HEK293 (cell line): ENCODE results near the gene RSPH1.

ENCODE experiments used
- CTCF ChIA-PET: fragments of 350-600 bp; formaldehyde crosslinking; extraction: SDS; loops from one replicate; lab custom pipeline; 2021; ENCODE audit warnings: antibody characterized with exemption; lab: Yijun Ruan, JAX
- POLR2A ChIA-PET: fragments of 300-600 bp; formaldehyde crosslinking; extraction: SDS; loops from one replicate; lab custom pipeline; 2020; ENCODE audit warnings: antibody characterized with exemption, inconsistent platforms; lab: Yijun Ruan, JAX
- H3K27ac ChIP-seq: fragments of 200-500 bp; sonication (Bioruptor generic); 2 replicates; pipeline ENCODE4 v1.5.1; 2014; ENCODE audit warnings: low read depth, low read length, control low read depth, inconsistent platforms; ENCODE audit errors: extremely low read depth
- H3K36me3 ChIP-seq, 2 experiments: fragments of 200-500 bp in 1 of 2; sonication (Bioruptor generic) in 1 of 2; 1 replicate in 1 of 2; 2 replicates in 1 of 2; pipeline ENCODE4 v1.5.1; 2014 to 2017; ENCODE audit warnings: inconsistent platforms in 2 of 2, low read length in 2 of 2; ENCODE audit not compliant: control insufficient read depth in 2 of 2, insufficient read depth in 1 of 2
- H3K4me1 ChIP-seq: fragments of 200-500 bp; sonication (Bioruptor generic); 2 replicates; pipeline ENCODE4 v1.5.1; 2014; ENCODE audit warnings: mild to moderate bottlenecking, low read length, inconsistent platforms; ENCODE audit not compliant: control insufficient read depth, insufficient read depth
- H3K4me3 ChIP-seq: 2 replicates; pipeline ENCODE4 v1.5.1; 2011; ENCODE audit warnings: low read depth, mild to moderate bottlenecking, control low read depth, low read length, moderate library complexity
- H3K9me3 ChIP-seq: fragments of 200-500 bp; sonication (Bioruptor generic); 2 replicates; pipeline ENCODE4 v1.5.1; 2014; ENCODE audit warnings: low read depth, low read length, inconsistent platforms; ENCODE audit not compliant: control insufficient read depth, insufficient read depth
- KLF8 ChIP-seq: fragments of 450-650 bp; formaldehyde crosslinking; IDR thresholded peaks from 2 replicates; pipeline ENCODE4 v1.5.1; 2016; ENCODE audit warnings: missing biosample characterization, missing genetic modification characterization
- MZF1 ChIP-seq: fragments of 450-650 bp; formaldehyde crosslinking; IDR thresholded peaks from 2 replicates; pipeline ENCODE4 v1.5.1; 2017; ENCODE audit warnings: missing biosample characterization, missing genetic modification characterization, borderline replicate concordance
- PRDM1 ChIP-seq: fragments of 450-650 bp; formaldehyde crosslinking; IDR thresholded peaks from 2 replicates; pipeline ENCODE4; 2016; ENCODE audit warnings: missing biosample characterization, missing genetic modification characterization
- TRIM28 ChIP-seq: IDR thresholded peaks from 2 replicates; pipeline ENCODE4 v1.6.1; 2011; ENCODE audit warnings: low read length, control low read depth, borderline replicate concordance
- ZIC2 ChIP-seq: fragments of 450-650 bp; formaldehyde crosslinking; IDR thresholded peaks from 2 replicates; pipeline ENCODE4 v1.5.1; 2016; ENCODE audit warnings: missing biosample characterization, missing genetic modification characterization
- ZNF140 ChIP-seq: fragments of 450-650 bp; formaldehyde crosslinking; IDR thresholded peaks from 2 replicates; pipeline ENCODE4 v1.5.1; 2016; ENCODE audit warnings: missing biosample characterization, missing genetic modification characterization
- ZNF169 ChIP-seq: fragments of 450-650 bp; formaldehyde crosslinking; IDR thresholded peaks from 2 replicates; pipeline ENCODE4 v1.5.1; 2016; ENCODE audit warnings: missing biosample characterization, missing genetic modification characterization
- ZNF248 ChIP-seq: fragments of 450-650 bp; formaldehyde crosslinking; IDR thresholded peaks from 2 replicates; pipeline ENCODE4 v1.5.1; 2017; ENCODE audit warnings: missing biosample characterization, missing genetic modification characterization
- ZNF266 ChIP-seq: fragments of 450-650 bp; formaldehyde crosslinking; IDR thresholded peaks from 2 replicates; pipeline ENCODE4 v1.5.1; 2016; ENCODE audit warnings: missing biosample characterization, missing genetic modification characterization, low read depth
- ZNF311 ChIP-seq: fragments of 450-650 bp; formaldehyde crosslinking; IDR thresholded peaks from 2 replicates; pipeline ENCODE4 v1.5.1; 2017; ENCODE audit warnings: missing biosample characterization, missing genetic modification characterization, borderline replicate concordance
- ZNF433 ChIP-seq: fragments of 450-650 bp; formaldehyde crosslinking; IDR thresholded peaks from 2 replicates; pipeline ENCODE4 v1.5.1; 2016; ENCODE audit warnings: missing biosample characterization, missing genetic modification characterization, low read depth
- ZNF48 ChIP-seq: fragments of 450-650 bp; formaldehyde crosslinking; IDR thresholded peaks from 2 replicates; pipeline ENCODE4 v1.5.1; 2016; ENCODE audit warnings: missing biosample characterization, missing genetic modification characterization
- ZNF501 ChIP-seq: fragments of 450-650 bp; formaldehyde crosslinking; IDR thresholded peaks from 2 replicates; pipeline ENCODE4 v1.5.1; 2016; ENCODE audit warnings: missing biosample characterization, missing genetic modification characterization
- ZNF561 ChIP-seq: fragments of 450-650 bp; IDR thresholded peaks from 2 replicates; pipeline ENCODE4 v1.5.1; 2018; ENCODE audit warnings: missing biosample characterization, missing genetic modification characterization, borderline replicate concordance
- ZNF623 ChIP-seq: fragments of 450-650 bp; formaldehyde crosslinking; IDR thresholded peaks from 2 replicates; pipeline ENCODE4 v1.5.1; 2016; ENCODE audit warnings: missing biosample characterization, missing genetic modification characterization
- ZNF701 ChIP-seq: fragments of 450-650 bp; formaldehyde crosslinking; IDR thresholded peaks from 2 replicates; pipeline ENCODE4 v1.5.1; 2016; ENCODE audit warnings: missing biosample characterization, missing genetic modification characterization
- ZNF837 ChIP-seq: fragments of 450-650 bp; formaldehyde crosslinking; IDR thresholded peaks from 2 replicates; pipeline ENCODE4 v1.5.1; 2016; ENCODE audit warnings: missing biosample characterization, missing genetic modification characterization
- TF ChIP-seq, protein P1 (sequence below): fragments of 450-650 bp; formaldehyde crosslinking; IDR thresholded peaks from 2 replicates; pipeline ENCODE4 v1.5.1; 2016; ENCODE audit warnings: missing biosample characterization, missing genetic modification characterization, low read depth

The RSPH1 gene

DNA sequence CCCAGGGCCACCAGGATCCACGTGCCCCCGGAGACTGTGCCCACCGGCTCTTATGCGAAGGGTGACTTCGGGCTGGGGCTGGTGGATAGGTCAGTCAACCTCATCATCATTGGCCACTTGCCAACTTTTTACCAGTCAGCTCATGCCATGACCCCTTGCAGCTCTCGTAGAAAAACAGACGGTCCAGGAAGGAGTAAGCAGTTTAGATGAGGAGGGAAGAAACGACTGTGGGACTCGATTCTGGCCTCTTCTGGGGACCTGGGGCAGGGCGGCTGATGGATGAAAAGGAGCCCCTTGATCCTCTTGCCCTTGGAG is 51.3 kb downstream of the RSPH1 start:
- TF ChIP-seq TRIM28 = no peak
- no peak for TF ChIP-seq ZNF701 (tag by site-specific recombination)
- no peak for TF ChIP-seq ZNF140 (tag by site-specific recombination)
- TF ChIP-seq ZNF561 (tag by site-specific recombination) = no peak
- no peak for TF ChIP-seq ZNF623 (tag by site-specific recombination)
- no peak for TF ChIP-seq ZIC2
- TF ChIP-seq PRDM1 (tag by site-specific recombination) = no peak
- TF ChIP-seq ZNF266 (tag by site-specific recombination) = no peak
- TF ChIP-seq, protein P1, sequence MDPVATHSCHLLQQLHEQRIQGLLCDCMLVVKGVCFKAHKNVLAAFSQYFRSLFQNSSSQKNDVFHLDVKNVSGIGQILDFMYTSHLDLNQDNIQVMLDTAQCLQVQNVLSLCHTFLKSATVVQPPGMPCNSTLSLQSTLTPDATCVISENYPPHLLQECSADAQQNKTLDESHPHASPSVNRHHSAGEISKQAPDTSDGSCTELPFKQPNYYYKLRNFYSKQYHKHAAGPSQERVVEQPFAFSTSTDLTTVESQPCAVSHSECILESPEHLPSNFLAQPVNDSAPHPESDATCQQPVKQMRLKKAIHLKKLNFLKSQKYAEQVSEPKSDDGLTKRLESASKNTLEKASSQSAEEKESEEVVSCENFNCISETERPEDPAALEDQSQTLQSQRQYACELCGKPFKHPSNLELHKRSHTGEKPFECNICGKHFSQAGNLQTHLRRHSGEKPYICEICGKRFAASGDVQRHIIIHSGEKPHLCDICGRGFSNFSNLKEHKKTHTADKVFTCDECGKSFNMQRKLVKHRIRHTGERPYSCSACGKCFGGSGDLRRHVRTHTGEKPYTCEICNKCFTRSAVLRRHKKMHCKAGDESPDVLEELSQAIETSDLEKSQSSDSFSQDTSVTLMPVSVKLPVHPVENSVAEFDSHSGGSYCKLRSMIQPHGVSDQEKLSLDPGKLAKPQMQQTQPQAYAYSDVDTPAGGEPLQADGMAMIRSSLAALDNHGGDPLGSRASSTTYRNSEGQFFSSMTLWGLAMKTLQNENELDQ (tag by site-specific recombination) = no peak
- TF ChIP-seq ZNF501 (tag by site-specific recombination) = no peak
- TF ChIP-seq ZNF248 (tag by site-specific recombination) = no peak
- TF ChIP-seq ZNF433 = no peak
- TF ChIP-seq ZNF169 (tag by site-specific recombination) = no peak
- no peak for TF ChIP-seq ZNF48 (tag by site-specific recombination)
- no peak for TF ChIP-seq ZNF837 (tag by site-specific recombination)
- no peak for TF ChIP-seq MZF1 (tag by site-specific recombination)
- TF ChIP-seq KLF8 (tag by site-specific recombination) = no peak
- Histone ChIP-seq H3K36me3 (no peaks in the 10 kb centered on the region), H3K4me3 (no peak overlapping the region), H3K27ac (no peak overlapping the region), H3K4me1 (no peaks in the 10 kb centered on the region), H3K9me3 (no peaks in the 10 kb centered on the region)
- ChIA-PET POLR2A (no interaction called here), CTCF (interaction anchor here (0.7 to 1.1 kb wide), 2 partner anchors 134 to 148 kb away, joined by 3 to 4 read pairs; no protein-coding TSS in a partner anchor)

DNA sequence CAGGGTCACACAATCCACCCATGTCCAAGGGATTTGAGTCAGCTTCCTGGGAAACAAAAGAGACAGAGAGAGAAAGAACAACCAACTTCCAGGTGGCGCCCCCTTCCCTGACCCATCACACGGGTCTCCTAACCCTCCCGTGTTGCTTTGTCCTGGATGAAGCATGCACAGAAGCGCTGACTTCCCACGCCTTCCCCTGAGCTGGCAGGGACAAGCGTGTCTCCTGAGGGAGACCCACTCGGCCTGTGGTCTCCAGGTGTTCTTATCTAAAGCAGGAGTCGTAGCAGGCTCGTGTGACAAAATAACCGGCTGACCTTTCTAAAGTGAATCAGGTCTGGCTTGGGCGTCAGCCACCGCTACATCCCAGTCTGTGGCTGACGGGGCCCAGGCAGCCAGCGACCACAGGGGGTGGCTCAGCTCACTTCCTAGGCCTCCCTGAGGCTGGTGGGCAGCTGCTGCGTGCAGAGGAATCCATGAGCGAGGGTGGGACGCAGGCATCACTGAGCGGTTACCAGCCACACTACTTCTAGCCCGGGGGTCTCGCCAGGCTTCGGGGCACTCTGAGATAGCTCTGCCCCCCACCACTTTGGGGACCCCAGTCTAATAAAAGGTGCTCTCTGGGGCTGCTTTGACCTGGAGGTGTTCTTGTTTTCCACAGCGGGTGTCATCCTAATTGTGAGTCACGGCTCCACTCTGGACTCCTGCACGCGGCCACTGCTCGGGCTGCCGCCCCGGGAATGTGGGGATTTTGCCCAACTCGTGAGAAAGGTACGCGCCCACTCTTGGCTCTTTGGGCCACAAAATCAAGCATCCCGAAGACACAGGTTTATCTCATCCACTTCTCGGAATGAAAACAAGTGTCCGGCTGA is 51.9 kb downstream of the RSPH1 start:
- TF ChIP-seq ZIC2 = peak; percentile 13; the same call in 1 of the 2 replicates
- TF ChIP-seq ZNF169 (tag by site-specific recombination) = no peak
- Histone ChIP-seq H3K27ac (no peak overlapping the region), H3K9me3 (no peaks in the 10 kb centered on the region), H3K4me1 (no peaks in the 10 kb centered on the region), H3K4me3 (no peak overlapping the region), H3K36me3 (no peaks in the 10 kb centered on the region)
- POLR2A ChIA-PET = no interaction called here
- CTCF ChIA-PET = interaction anchor here (1.1 kb wide), 1 partner anchor 134 kb away, joined by 3 read pairs; no protein-coding TSS in a partner anchor

DNA sequence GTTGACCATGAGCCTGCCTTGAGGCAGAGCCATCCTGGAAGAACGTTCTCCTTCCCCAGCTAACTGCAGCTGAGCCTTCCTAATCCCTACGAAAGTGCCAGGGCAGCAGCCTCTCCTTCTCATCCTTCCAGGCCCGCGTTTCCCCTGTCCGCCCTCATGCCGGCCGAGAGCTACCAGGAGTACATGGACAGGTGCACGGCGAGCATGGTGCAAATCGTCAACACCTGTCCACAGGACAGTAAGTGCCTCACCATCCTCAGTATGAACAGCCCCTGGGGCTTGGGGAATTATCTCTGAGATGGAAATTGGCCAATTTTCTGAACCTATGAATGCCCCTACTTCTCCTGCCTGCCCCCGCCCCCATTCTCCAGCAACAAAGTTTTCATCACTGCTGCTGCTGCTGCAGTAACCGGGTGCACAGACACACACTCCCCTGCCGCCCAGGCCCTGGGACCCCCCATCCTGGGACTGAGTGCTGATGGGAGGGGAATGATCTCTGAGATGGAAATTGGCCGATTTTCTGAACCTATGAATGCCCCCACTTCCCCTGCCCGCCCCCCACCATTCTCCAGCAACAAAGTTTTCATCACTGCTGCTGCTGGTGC is 52.7 kb downstream of the RSPH1 start:
- no peaks in the 10 kb centered on the region for H3K4me1 ChIP-seq
- H3K4me3 ChIP-seq = no peak overlapping the region
- H3K27ac ChIP-seq = no peak overlapping the region
- no peak for TF ChIP-seq ZNF311 (tag by site-specific recombination)
- H3K36me3 ChIP-seq = no peaks in the 10 kb centered on the region
- POLR2A ChIA-PET = no interaction called here
- H3K9me3 ChIP-seq = no peaks in the 10 kb centered on the region
- CTCF ChIA-PET = interaction anchor here (0.6 kb wide), 1 partner anchor 36 kb away, joined by 3 read pairs; no protein-coding TSS in a partner anchor
